GM21360 (cell line): ENCODE data around the gene IL21.
"Not testable (repeated sequence)": the region's sequence is repeated elsewhere in the genome, so short reads cannot be mapped to it uniquely, and the experiment has no call there.

Experiments used
- ATAC-seq: cut with Tn5 transposase; IDR thresholded peaks from one replicate; pipeline ENCODE4 v1.9.1; 2021; ENCODE audit warnings: mild to moderate bottlenecking, moderate library complexity; ENCODE audit not compliant: unreplicated experiment

The IL21 gene

DNA sequence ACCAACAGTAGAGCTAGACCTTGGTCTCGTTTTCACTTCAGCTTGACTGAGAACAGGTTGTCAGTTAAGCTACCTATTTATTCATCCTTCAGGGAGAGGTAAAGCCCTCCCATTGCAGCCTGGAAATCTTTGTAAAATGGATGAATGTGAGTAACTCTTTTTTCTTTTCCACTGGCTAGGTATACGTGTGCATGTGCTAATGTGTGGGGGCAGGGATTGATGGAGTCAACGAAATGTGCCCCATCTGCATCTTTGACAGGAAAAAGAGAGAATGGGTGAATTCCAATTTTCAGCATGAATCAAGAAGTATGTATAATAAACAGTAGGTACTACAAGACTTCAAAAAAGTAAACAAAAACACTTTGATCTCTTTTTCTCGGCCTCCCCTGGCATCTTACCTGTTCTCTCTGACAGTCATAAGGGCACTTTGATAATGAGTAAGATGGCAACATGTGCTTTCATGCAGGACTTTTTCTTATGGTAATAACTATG lies at the start of gene IL21:
Gene IL21, minus strand, starts transcription at position 51 of the 492 bp plus-strand sequence. CDS start 55 bp downstream, outside the sequence.
- ATAC-seq = no peak

- no peak for ATAC-seq
Measured at GRCh38 chr4:122669911-122670738, 49.3 kb upstream of the IL21 start.

GRCh38 chr4:122668241-122668640 lies 47.4 kb upstream of the IL21 start:
- no peak for ATAC-seq

- ATAC-seq = no peak
Measured at GRCh38 chr4:122666527-122667245, 45.8 kb upstream of the IL21 start.

DNA sequence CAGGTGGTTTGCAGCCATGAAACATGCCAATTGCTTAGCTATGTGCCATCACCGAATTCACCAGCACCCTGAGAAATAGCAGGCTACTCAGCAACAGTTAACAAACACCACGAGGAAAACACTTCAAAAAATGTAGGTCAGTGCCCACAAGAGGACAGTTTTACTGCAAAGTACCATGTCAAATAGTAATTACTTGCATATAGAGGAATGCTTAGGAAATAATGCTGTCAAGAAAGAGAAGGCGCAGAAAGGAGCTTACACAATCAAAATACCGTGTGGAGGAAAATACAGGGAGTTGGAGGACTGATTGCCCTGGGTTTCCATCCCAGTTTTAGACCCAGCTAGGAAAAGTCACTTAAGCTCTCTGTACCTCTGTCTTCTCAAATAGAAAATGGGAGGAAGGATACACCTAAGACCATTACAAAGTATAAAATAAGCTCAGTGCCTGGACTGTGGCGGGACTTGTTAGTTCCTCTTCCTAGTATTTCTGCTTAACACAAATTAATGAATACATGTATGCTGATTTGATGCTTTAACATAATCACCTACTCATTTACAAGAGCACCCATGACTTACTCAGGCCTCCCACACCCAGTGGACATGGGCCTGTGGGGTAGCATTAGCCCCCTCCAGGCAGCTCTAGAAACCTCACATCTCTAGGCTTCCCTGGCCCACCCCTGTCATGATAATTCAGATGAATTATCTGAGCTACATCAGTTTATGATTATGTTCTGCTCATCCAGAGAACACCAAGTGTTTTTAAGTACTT lies 44.5 kb upstream of the IL21 start:
- no peak for ATAC-seq

DNA sequence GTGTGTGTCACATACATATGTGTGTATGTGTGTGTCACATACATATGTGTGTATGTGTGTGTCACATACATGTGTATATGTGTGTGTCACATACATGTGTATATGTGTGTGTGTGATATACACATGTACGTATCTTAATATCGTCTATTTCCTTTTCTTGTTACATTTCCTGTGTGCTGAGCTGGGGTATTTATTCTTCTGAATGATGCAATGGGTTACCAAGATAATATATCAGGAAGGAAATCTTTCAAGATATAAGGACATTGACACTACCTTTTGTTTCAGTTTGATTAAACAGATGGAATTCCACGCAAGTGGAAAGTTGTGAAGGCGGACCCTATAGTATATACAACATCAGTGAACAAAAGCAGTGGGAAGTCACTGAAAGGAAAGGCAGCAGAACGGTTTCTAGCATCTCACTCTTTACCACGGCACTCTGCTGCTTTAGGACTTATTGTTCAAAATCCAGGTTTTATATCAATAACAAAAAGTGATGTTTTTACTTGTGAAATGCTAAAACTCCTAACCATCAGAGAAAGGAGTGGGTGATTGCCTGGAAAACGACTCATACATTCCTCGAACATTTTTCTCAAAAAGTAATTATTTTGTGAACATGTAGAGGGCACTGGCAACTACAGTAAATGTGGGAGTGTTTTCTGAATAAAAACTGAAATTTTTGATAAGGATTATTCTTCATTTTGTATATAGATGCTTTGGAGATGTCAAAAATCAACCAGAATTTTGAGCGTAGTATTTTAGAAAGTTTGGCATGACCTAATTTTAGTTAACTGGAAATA lies 43.1 kb upstream of the IL21 start:
- ATAC-seq = no peak

GRCh38 chr4:122663291-122663690 lies 42.4 kb upstream of the IL21 start:
- ATAC-seq = no peak

DNA sequence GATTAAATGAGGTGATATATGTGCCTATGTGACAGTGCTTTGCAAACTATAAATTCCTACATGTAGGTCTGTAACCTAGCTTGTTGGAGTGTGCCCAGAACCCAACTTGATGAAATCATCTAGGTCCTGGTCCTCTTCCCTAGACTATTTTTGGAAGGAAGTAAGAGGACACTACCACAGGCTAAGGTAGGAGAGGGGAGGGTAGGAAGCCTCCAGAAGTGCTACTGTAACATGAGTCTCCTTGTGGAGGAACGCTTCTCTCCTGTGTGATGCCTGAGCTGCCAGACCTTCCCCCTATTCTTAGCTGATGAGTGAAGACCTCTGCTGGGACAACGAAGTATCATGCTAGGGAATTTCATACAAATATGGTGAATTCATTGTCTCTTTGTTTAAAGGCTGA lies 41.8 kb upstream of the IL21 start:
- ATAC-seq = no peak

DNA sequence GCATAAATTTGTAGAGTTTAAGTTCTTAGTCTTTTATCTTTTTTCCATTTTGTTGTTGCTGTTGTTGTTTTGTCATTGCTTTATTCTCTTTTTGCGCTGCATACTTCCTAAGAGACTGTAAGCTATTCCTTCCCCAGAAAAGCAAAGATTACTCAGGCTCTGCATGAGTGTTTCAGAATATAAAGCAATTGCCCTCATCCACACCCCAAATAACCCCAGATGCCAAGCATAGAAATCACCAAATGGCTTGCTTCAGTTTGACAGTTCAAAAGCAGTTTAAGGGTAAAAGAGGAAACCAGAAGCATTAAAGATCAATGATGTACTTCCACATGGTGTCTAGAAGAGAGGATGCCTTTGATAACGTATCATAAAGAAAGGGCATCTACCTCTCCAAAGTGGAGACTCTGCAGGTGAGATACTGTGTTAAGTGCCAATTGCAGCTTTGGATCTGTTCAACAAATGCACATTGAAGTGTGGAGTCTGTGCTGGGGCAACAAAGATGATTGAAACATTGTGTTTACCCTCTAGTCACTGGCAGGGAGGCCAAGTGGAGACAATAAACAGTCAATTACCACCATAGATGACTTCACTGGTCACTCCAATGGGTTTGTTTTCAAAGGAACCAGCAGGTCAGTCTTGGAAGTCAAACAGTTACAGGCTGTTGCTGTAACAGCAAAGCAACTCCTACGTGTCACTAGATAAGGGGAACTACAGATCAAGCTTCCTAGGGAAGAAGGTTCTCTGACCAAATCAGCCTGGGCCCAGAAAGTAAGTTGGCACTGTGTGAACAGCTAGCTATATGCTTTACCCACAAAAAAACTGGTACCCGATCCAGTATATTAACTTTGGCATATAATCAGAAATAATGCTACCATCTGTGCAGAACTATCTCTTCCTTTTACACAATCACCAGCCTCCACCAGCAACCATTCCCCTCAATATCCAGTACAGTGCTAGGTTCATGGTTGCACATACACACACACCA lies 40.6 kb upstream of the IL21 start:
- ATAC-seq = no peak

DNA sequence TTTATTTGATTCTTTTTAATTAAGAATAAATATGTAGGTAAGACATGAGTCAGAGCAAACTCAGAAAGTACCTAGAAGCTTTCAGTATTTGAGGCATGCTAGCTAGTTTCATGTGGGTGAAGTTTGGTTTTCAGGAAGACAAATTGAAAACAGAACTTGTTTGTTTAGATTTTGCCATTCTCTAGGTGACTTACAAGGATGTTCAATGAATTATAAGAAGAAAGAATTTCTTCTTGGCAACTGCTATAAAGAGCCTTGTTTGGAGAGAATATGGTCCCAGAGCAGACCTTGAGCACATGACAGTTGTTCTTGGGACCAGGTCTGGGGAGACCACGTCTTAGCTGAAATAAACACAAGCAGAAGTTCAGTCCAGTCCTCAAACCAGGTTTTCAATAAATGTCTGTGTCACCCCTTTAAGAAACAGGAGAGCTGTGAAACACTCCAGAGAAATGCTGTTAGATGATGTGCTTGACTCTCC lies 38.0 kb upstream of the IL21 start:
- peak; percentile 93 for ATAC-seq

- no peak for ATAC-seq
Measured at GRCh38 chr4:122658377-122658776, 37.5 kb upstream of the IL21 start.

DNA sequence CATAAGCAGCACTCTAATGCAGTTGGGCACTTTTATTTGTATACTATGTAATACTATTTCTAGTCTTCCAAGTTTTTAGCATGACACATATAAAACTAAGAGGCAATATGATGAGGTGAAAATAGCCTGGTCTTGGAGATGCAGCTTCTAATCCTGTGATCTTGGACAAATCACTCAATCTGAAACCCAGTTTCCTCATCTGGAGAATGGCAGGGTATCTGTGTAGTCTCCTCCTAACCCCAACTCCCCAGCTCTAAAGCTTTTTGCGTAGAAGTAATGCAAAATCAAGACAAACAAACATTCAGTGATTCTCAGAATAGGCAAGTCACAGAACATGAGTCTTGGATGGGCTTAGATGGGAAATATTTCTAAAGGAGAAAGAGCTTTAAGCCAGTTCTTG lies 36.7 kb upstream of the IL21 start:
- no peak for ATAC-seq

- ATAC-seq = not testable (repeated sequence)
Measured at GRCh38 chr4:122656583-122656982, 35.7 kb upstream of the IL21 start.

DNA sequence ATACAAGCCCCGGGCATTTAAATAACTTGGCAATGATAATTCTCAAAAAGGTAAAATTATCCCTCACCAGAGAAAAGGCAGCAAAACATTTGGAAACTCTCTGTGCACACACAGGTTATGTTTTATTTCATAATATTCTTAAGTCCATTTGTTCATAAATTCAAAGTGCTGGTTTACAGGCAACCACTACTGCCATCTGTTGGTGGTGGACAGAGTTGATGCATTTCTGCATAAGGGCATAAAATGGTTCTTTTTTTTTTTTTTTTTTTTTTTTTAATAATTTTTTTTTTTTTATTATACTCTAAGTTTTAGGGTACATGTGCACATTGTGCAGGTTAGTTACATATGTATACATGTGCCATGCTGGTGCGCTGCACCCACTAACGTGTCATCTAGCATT lies 31.5 kb upstream of the IL21 start:
- ATAC-seq = no peak

DNA sequence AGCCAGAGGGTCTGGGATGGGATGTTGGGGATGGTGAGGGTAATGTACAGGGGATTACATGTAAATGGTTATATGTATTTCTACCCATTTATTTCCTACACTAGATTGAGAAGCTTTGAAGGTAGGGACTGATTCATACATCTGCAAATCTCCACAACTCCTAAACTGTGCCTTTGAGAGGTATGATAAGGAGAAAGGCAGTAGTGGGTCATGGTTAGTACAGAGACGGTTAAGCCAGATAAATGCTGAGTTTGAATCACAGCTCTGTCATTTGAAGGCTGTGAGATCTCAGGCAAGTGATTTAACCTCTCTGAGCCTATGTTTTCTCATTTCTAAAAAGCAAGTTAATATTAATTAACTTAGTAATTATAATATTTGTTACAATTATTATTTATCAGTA lies 29.3 kb upstream of the IL21 start:
- no peak for ATAC-seq

DNA sequence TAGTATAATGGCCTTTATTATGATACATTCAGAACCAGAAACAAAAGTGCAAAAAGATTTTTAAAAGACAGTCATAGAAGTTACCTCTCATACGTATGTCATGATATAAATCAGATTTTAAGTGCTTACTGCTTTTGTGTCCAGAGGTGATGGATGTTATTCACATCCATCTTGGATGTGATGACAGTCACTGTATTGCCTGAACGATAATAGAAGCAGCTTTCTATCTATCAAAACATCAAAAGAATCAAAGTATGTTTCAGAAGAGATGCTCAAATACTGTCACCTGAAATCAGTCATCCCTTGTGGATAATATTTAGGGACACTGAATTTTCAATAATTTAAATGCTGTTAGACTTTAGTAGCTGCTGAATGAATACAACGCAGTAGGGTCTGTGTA lies 26.8 kb upstream of the IL21 start:
- no peak for ATAC-seq

DNA sequence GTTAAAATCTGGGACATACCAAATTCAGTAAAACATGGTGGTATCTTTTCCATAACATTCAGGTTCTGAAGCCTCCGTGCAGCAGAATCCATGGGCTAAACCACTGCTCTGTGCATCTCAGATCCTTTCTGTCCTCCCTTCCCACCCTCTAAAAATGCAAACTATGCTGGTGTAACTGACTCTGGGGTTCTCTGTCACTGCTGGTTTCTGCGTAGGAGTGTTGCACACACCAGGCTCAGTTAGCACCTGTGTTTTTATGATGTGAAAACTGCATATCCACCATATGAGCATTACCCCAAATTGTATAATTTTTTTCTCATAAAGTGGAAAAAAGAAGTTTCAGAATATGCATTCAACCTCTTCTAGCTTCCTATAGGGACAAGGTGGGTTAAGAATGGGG lies 22.4 kb upstream of the IL21 start:
- no peak for ATAC-seq

DNA sequence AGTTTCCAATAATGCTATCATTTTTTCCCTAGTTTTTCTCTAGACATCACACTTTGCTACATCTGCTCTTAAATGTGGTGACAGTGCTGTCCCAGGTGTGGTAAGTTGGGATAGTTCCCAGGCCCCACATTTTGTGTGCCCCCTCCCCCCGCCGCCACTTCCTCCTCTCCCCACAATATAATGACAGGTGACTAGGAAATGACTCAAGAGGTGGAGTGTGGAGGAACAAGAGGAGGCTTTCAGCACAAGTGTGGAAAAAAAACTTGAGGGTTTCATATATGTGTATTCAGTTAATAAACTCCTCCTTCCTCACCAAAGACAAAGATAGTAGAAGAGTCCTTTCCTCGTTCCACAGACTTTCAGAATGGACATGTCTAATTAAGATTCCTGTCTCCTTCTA lies 18.3 kb upstream of the IL21 start:
- ATAC-seq = no peak

DNA sequence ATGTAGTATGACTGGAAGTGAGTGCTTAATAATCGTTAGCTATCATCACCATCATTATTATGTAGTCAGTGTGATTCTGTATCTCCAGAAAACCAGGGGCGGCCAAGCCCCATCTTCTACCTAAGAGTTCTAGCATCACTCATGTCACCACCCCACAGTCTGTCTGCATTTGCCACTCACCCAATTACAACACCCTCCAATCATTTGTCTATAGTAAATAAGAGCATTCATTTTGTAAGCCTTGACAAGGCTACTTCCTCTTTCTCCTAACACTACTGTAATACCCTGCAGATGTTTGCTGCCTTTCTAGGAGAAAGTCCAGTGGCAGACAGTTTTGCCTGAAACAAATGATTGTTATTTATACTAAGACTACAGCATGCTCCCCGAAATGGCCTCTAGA lies 15.8 kb upstream of the IL21 start:
- ATAC-seq = peak; percentile 60
